Common myeloid progenitor, CD34-positive (primary cell): ENCODE results near the gene ADD1.
"Not testable (repeated sequence)": the region's sequence is repeated elsewhere in the genome, so short reads cannot be mapped to it uniquely, and the experiment has no call there.

Source experiments
- CTCF ChIA-PET: fragments of 350-600 bp; sonication (Branson Sonifier 250); formaldehyde crosslinking; loops from one replicate; lab custom pipeline; 2021; ENCODE audit warnings: antibody characterized with exemption; lab: Charles Lee
- POLR2A ChIA-PET: fragments of 350-600 bp; sonication (Branson Sonifier 250); formaldehyde crosslinking; loops from one replicate; lab custom pipeline; 2021; ENCODE audit warnings: antibody characterized with exemption; lab: Charles Lee
- DNase-seq, 3 donors: peaks; one replicate each; pipeline versions ENCODE4 v3.0.0 to v3.0.0-alpha.2; 2013
- H3K27ac ChIP-seq, 2 experiments: 1 replicate in 1 of 2; 2 replicates in 1 of 2; pipeline ENCODE4 v1.7.0; 2013; ENCODE audit warnings: inconsistent platforms in 2 of 2, low read length in 2 of 2, mild to moderate bottlenecking in 2 of 2, low read depth in 1 of 2, moderate library complexity in 1 of 2; ENCODE audit not compliant: severe bottlenecking in 2 of 2, insufficient read depth in 1 of 2, poor library complexity in 1 of 2
- H3K27me3 ChIP-seq, 5 experiments: replicated peaks in 2 of 5; 1 replicate in 3 of 5; 2 replicates in 2 of 5; pipeline versions ENCODE4 v1.6.1 to v1.7.0; 2013; ENCODE audit warnings: low read length in 4 of 5, mild to moderate bottlenecking in 2 of 5, moderate library complexity in 2 of 5, inconsistent platforms in 1 of 5; ENCODE audit not compliant: insufficient read depth in 5 of 5, control insufficient read depth in 4 of 5
- H3K36me3 ChIP-seq, 4 experiments: 1 replicate in 2 of 4; 2 replicates in 2 of 4; pipeline versions ENCODE4 v1.6.1 to v1.7.0; 2013; ENCODE audit warnings: low read length in 3 of 4, control low read depth in 1 of 4, mild to moderate bottlenecking in 1 of 4; ENCODE audit not compliant: control insufficient read depth in 4 of 4, insufficient read depth in 4 of 4
- H3K4me1 ChIP-seq, 4 experiments: 1 replicate in 3 of 4; 2 replicates in 1 of 4; pipeline versions ENCODE4 v1.6.1 to v1.7.1; 2013; ENCODE audit warnings: low read length in 3 of 4, mild to moderate bottlenecking in 3 of 4, control low read depth in 1 of 4, inconsistent platforms in 1 of 4, moderate library complexity in 1 of 4; ENCODE audit not compliant: control insufficient read depth in 4 of 4, insufficient read depth in 4 of 4; ENCODE audit errors: control extremely low read depth in 1 of 4
- H3K4me3 ChIP-seq, 7 experiments: 1 replicate in 4 of 7; 2 replicates in 3 of 7; pipeline versions ENCODE4 v1.5.1 to v1.7.0; 2013; ENCODE audit warnings: mild to moderate bottlenecking in 7 of 7, low read length in 6 of 7, moderate library complexity in 6 of 7, inconsistent platforms in 2 of 7, low read depth in 2 of 7, control low read depth in 1 of 7; ENCODE audit not compliant: insufficient read depth in 4 of 7, control insufficient read depth in 1 of 7; ENCODE audit errors: extremely low read depth in 1 of 7
- H3K9me3 ChIP-seq, 5 experiments: 1 replicate in 4 of 5; 2 replicates in 1 of 5; pipeline versions ENCODE4 v1.6.1 to v1.7.1; 2013; ENCODE audit warnings: low read length in 4 of 5, mild to moderate bottlenecking in 2 of 5, inconsistent platforms in 1 of 5, low read depth in 1 of 5, moderate library complexity in 1 of 5; ENCODE audit not compliant: control insufficient read depth in 4 of 5, insufficient read depth in 2 of 5; ENCODE audit errors: control extremely low read depth in 1 of 5
- WGBS: methylation state at CpG from one replicate; pipeline ENCODE4 v1.1.5; 2013; ENCODE audit not compliant: insufficient coverage; 5-methylcytosine and 5-hydroxymethylcytosine counted together

ADD1 gene

GRCh38 chr4:2918300-2918699 is 74.7 kb downstream of the ADD1 start:
- POLR2A ChIA-PET, H3K9me3 ChIP-seq, H3K27me3 ChIP-seq, CTCF ChIA-PET, DNase-seq, H3K4me3 ChIP-seq, H3K27ac ChIP-seq: not testable (repeated sequence)
- no CpG with 5 or more reads among the region's 2 CpGs for WGBS
- H3K36me3 ChIP-seq, result peaks cover 6 to 29% (median 16%) of the 10 kb centered on the region in 4 experiments
- H3K4me1 ChIP-seq, result peaks cover 0 to 28% (median 25%) of the 10 kb centered on the region in 4 experiments

- H3K27ac ChIP-seq, H3K9me3 ChIP-seq, DNase-seq, POLR2A ChIA-PET, H3K27me3 ChIP-seq, H3K4me3 ChIP-seq, CTCF ChIA-PET: not testable (repeated sequence)
- H3K4me1 ChIP-seq, result peaks cover 0 to 25% (median 21%) of the 10 kb centered on the region in 4 experiments
- peaks cover 8 to 31% (median 17%) of the 10 kb centered on the region in 4 experiments for H3K36me3 ChIP-seq
- WGBS, result 94% methylated on average over 4 of the region's 8 CpGs
Observed at GRCh38 chr4:2918714-2919113, 75.1 kb downstream of the ADD1 start.

GRCh38 chr4:2922453-2923101 is 78.9 kb downstream of the ADD1 start:
- peaks cover 5 to 56% (median 30%) of the 10 kb centered on the region in 4 experiments for H3K36me3 ChIP-seq
- peak in 1 of 3 donors; percentile 50 for DNase-seq
- H3K27ac ChIP-seq, H3K27me3 ChIP-seq, POLR2A ChIA-PET, H3K9me3 ChIP-seq, H3K4me3 ChIP-seq: not testable (repeated sequence)
- WGBS, result 69% methylated on average over 4 of the region's 7 CpGs
- CTCF ChIA-PET, result interaction anchor here (1.3 to 4.4 kb wide), 3 partner anchors 8 to 209 kb away, joined by 3 to 16 read pairs (median 5); no protein-coding TSS in a partner anchor
- H3K4me1 ChIP-seq, result peaks cover 0 to 13% (median 7%) of the 10 kb centered on the region in 4 experiments

GRCh38 chr4:2923141-2923551 is 79.5 kb downstream of the ADD1 start:
- H3K9me3 ChIP-seq, result no peaks in the 10 kb centered on the region
- POLR2A ChIA-PET, result no interaction called here
- H3K4me1 ChIP-seq, result peaks cover 0 to 13% (median 7%) of the 10 kb centered on the region in 4 experiments
- H3K27ac ChIP-seq, result no peak overlapping the region
- no peak overlapping the region for H3K4me3 ChIP-seq
- 97% methylated on average over 10 of the region's 10 CpGs for WGBS
- no peaks in the 10 kb centered on the region for H3K27me3 ChIP-seq
- DNase-seq, result no peak
- H3K36me3 ChIP-seq, result peaks cover 5 to 61% (median 33%) of the 10 kb centered on the region in 4 experiments
- CTCF ChIA-PET, result interaction anchor here (0.7 to 4.4 kb wide), 4 partner anchors 9 to 209 kb away, joined by 3 to 16 read pairs (median 4); no protein-coding TSS in a partner anchor

GRCh38 chr4:2923668-2924173 is 80.1 kb downstream of the ADD1 start:
- H3K4me3 ChIP-seq, result no peak overlapping the region
- WGBS, result 87% methylated on average over 16 of the region's 16 CpGs
- DNase-seq, result no peak
- H3K9me3 ChIP-seq, result no peaks in the 10 kb centered on the region
- H3K27me3 ChIP-seq, result no peaks in the 10 kb centered on the region
- H3K27ac ChIP-seq, result no peak overlapping the region
- ChIA-PET POLR2A (no interaction called here), CTCF (interaction anchor here (0.7 to 4.4 kb wide), 4 partner anchors 9 to 210 kb away, joined by 3 to 16 read pairs (median 4); no protein-coding TSS in a partner anchor)
- H3K4me1 ChIP-seq, result peaks cover 0 to 13% (median 7%) of the 10 kb centered on the region in 4 experiments
- peaks cover 5 to 65% (median 36%) of the 10 kb centered on the region in 4 experiments for H3K36me3 ChIP-seq

GRCh38 chr4:2924286-2924685 is 80.6 kb downstream of the ADD1 start:
- Histone ChIP-seq H3K27ac (no peak overlapping the region), H3K27me3 (no peaks in the 10 kb centered on the region), H3K4me3 (no peak overlapping the region), H3K9me3 (no peaks in the 10 kb centered on the region), H3K4me1 (peaks cover 0 to 13% (median 7%) of the 10 kb centered on the region in 4 experiments), H3K36me3 (peaks cover 4 to 67% (median 40%) of the 10 kb centered on the region in 4 experiments)
- no peak for DNase-seq
- ChIA-PET POLR2A (no interaction called here), CTCF (interaction anchor here (1.0 to 4.4 kb wide), 3 partner anchors 10 to 210 kb away, joined by 3 to 16 read pairs (median 3); no protein-coding TSS in a partner anchor)
- WGBS, result 98% methylated on average over 7 of the region's 8 CpGs
